ENCODE results near the gene MRPL39.
"Not testable (repeated sequence)": the region's sequence is repeated elsewhere in the genome, so short reads cannot be mapped to it uniquely, and the experiment has no call there.

GRCh38 chr21:25625776-25626555 lies 18.7 kb upstream of the MRPL39 start:
- not testable (repeated sequence) for TF ChIP-seq RCOR1 (IDR thresholded peaks at IDR 0.05; ENCODE audit: low read depth, low read length); MAX (IDR thresholded peaks at IDR 0.05); CTCF (IDR thresholded peaks at IDR 0.05); KDM1A (IDR thresholded peaks at IDR 0.05; ENCODE audit: low read depth); MYC (IDR thresholded peaks at IDR 0.05; ENCODE audit: borderline replicate concordance, low read length); ZC3H11A (IDR thresholded peaks at IDR 0.05); RAD21 (conservative IDR thresholded peaks at IDR 0.05 in 1 of 2, IDR thresholded peaks at IDR 0.05 in 1 of 2); NFE2L2 (conservative IDR thresholded peaks at IDR 0.05; ENCODE audit: low read length); FOSL2 (IDR thresholded peaks at IDR 0.05); FOSL2 (CRISPR knock-in tag; IDR thresholded peaks at IDR 0.05)
